Measurements from ENCODE around the gene ILF2.

DNA sequence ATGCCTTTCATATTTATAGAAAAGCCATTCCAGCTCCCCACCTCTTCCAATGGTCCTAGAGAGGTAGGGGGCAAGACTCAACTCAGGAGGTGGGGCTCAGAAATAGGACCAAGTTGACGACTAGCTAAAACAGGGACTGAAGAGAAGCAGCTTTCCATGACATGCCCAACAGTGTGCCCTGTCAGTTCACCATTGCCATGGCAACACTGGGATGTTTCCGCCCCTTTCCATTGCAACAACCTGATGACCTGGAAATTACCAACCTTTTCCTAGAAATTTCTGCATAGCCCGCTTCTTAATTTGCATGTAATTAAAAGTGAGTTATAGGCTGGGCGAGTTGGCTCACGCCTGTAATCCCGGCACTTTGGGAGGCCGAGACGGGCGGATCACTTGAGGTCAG lies 34.7 kb upstream of the ILF2 start:
- TF ChIP-seq, protein P1, sequence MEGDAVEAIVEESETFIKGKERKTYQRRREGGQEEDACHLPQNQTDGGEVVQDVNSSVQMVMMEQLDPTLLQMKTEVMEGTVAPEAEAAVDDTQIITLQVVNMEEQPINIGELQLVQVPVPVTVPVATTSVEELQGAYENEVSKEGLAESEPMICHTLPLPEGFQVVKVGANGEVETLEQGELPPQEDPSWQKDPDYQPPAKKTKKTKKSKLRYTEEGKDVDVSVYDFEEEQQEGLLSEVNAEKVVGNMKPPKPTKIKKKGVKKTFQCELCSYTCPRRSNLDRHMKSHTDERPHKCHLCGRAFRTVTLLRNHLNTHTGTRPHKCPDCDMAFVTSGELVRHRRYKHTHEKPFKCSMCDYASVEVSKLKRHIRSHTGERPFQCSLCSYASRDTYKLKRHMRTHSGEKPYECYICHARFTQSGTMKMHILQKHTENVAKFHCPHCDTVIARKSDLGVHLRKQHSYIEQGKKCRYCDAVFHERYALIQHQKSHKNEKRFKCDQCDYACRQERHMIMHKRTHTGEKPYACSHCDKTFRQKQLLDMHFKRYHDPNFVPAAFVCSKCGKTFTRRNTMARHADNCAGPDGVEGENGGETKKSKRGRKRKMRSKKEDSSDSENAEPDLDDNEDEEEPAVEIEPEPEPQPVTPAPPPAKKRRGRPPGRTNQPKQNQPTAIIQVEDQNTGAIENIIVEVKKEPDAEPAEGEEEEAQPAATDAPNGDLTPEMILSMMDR (IDR thresholded peaks at IDR 0.05): no peak
- no peak for TF ChIP-seq POLR2A (IDR thresholded peaks at IDR 0.05)

All from thyroid gland (tissue), 4 donors.